H1 (cell line): Measurements from ENCODE around the gene CENPC. TPM values are rescaled to one million over a fixed set of nuclear protein-coding genes. Genes with fewer than 3 reads are reported as not detected.

ENCODE experiments used
- CEBPB ChIP-seq: IDR thresholded peaks from 2 replicates; pipeline ENCODE4 v1.6.1; 2012; ENCODE audit warnings: low read depth, low read length
- GABPA ChIP-seq: IDR thresholded peaks from 2 replicates; pipeline ENCODE4 v1.6.1; 2011; ENCODE audit warnings: mild to moderate bottlenecking, low read length, moderate library complexity, borderline replicate concordance; ENCODE audit not compliant: insufficient read depth
- JUND ChIP-seq: IDR thresholded peaks from 2 replicates; pipeline ENCODE4 v1.6.1; 2011; ENCODE audit warnings: mild to moderate bottlenecking, improper control_type of control experiment, low read length
- NRF1 ChIP-seq: IDR thresholded peaks from 2 replicates; pipeline ENCODE4 v1.6.1; 2011; ENCODE audit warnings: mild to moderate bottlenecking, low read depth, low read length, improper control_type of control experiment
- RFX5 ChIP-seq: IDR thresholded peaks from 2 replicates; pipeline ENCODE4 v1.6.1; 2011; ENCODE audit warnings: low read depth, low read length, improper control_type of control experiment, borderline replicate concordance
- USF2 ChIP-seq: IDR thresholded peaks from 2 replicates; pipeline ENCODE4 v1.6.1; 2011; ENCODE audit warnings: low read length, improper control_type of control experiment
- polyA plus RNA-seq, 7 experiments: library from polyadenylated mRNA; depleted of rRNA in 3 of 7; stranded (reverse) in 5 of 7; unstranded in 2 of 7; fragments of >200 nt in 5 of 7; fragments of 200-250 nt in 2 of 7; gene quantifications; 1 replicate in 5 of 7; 2 replicates in 1 of 7; 4 replicates in 1 of 7; pipeline versions ENCODE4 v1.2.1 to v1.2.3, GENCODE V29; 2011 to 2013; ENCODE audit warnings: missing spikeins in 2 of 7, mixed read lengths in 2 of 7
- total RNA-seq: library from RNA; stranded (reverse); fragmentation: NEBNext Ultra II Directional; extraction: Animal tissue kit (Norgen Biotek cat#: 25700); gene quantifications from 2 replicates; pipeline ENCODE4 v1.2.1, GENCODE V29; 2021

CENPC gene
- total and polyA plus RNA-seq, 2 of the 8 experiments (the other 6 are each of a cell fraction or from before 2014, with no cell fraction given): 2.8 to 15.7 TPM

- TF ChIP-seq USF2: no peak
- TF ChIP-seq RFX5: no peak
- TF ChIP-seq NRF1: no peak
- no peak for TF ChIP-seq JUND
- TF ChIP-seq CEBPB: no peak
- no peak for TF ChIP-seq GABPA
Observed at GRCh38 chr4:67546004-67546356, 677 bp upstream of the CENPC start (continued).
